Left colon (tissue), 2 donors: Measurements from ENCODE around the gene ZNF608. TPM values are rescaled to one million over a fixed set of nuclear protein-coding genes. Genes with fewer than 3 reads are reported as not detected.
A peak's percentile ranks its signal among the peaks of the same experiment; 100 is the strongest.

Experiments used
- ATAC-seq: fragments of 200-7000 bp; cut with Tn5 transposase; one replicate; pipeline ENCODE4 v1.9.1; 2020; ENCODE audit warnings: mild to moderate bottlenecking, moderate library complexity
- DNase-seq, 2 donors: peaks; one replicate each; pipeline ENCODE4 v3.0.0-alpha.2; 2020
- intact Hi-C, 2 donors: fragments of 100-400 bp; cut with DNase I in 1 of 2; cut with micrococcal nuclease in 1 of 2; formaldehyde crosslinking; loops; one replicate each; pipeline versions ENCODE4 v1.11.2 to v1.14.0; 2022; cut with DNase I, micrococcal nuclease
- total RNA-seq, 2 donors: library from RNA; stranded (reverse); fragmentation: NEBNext Ultra II Directional; extraction: Animal tissue kit (Norgen Biotek cat#: 25700); gene quantifications; one replicate each; pipeline ENCODE4 v1.2.1, GENCODE V29; 2021
- donor health status: DM: no; HTN: no; CAD: no.
- donor health status: DM: yes; HTN: yes; CAD: no.

ZNF608 gene
- total RNA-seq, 2 donors from 2014 or later, result 16.2 to 23.1 TPM

DNA sequence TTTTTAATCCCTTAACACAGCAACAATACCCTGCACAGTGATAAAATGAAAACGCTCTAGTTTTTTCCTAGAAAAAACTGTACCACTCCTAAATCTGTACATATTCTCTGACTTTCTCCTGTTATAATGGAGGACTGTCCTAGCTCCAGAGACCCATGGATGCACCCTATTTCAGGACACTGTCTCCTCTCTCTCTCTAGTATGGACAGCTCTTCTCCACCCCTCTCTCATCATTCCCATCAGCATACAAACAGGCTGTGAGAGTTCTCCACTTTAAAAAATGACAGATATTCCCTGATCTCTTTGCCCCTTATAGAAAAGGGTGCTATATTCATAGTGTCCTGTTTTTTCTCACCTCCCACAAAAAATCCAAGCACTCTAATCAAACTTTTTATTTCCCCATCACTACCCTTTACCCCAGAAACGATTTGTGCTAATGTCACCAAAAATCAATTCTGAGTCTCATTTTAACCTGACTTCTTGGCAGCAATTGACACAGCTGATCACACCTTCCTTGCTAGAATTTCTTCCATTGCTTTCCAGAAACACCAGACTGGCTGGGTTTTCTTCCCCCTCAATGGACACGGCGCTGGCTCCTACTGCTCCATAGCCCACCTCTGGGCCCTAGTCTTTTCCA, 20.7 kb downstream of the ZNF608 start:
- ATAC-seq, result no peak
- intact Hi-C loops, result no loop called here

DNA sequence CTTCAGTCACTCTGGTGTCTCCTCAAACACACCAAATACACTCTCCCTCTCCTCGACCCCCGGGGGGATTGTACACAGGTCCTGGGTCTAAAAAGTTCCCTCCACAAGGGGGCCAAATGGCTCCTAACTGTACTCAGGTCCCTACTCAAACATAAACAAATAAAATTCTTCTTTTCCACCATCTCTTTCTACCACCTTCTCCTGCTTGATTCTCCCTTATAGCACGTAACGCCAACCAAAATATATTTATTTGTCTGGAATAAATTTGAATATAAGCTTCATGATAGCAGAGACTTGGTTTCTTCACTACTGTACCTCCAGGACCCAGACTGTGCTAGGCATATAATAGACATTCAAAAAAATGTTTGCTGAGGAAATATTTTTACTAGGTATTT, 21.4 kb downstream of the ZNF608 start:
- no peak for ATAC-seq

More for the DNA sequence above, 20.7 kb downstream of the ZNF608 start:
- DNase-seq, result no peak

GRCh38 chr5:124724357-124725039, 21.9 kb downstream of the ZNF608 start:
- intact Hi-C loops, result no loop called here
- DNase-seq (no peak), ATAC-seq (no peak)

More for the DNA sequence above, 21.4 kb downstream of the ZNF608 start:
- DNase-seq, result no peak
- intact Hi-C loops, result no loop called here

DNA sequence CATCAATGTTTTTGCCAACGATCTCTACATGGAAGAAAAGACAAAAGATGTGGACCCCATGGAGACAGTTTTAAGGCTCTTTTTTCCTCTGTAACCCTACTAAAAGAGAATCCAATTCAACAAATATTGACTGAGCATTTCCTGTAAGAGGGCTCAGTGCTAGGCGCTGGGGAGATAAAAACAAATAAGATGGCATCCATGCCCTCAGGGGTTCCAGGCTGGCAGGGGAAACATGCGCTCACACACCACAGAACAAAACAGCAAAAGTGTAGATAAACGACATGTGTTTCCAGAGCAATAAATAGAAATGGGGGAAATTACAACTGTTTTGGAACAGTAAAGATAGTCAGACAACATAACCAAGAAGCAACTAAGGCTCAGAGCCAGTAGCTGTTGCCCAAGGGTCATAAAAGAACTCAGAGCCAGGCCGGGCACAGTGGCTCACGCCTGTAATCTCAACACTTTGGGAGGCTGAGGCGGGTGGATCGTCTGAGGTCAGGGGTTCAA, 25.2 kb downstream of the ZNF608 start:
- ATAC-seq, result peak; percentile 48
- intact Hi-C loops, result no loop called here
- DNase-seq, result no peak

GRCh38 chr5:124720593-124720992, 25.8 kb downstream of the ZNF608 start:
- intact Hi-C loops, result no loop called here
- peak; percentile 44 for ATAC-seq
- DNase-seq, result no peak

GRCh38 chr5:124719113-124719967, 27.1 kb downstream of the ZNF608 start:
- DNase-seq (no peak), ATAC-seq (peak; percentile 69)
- intact Hi-C loops, result no loop called here

DNA sequence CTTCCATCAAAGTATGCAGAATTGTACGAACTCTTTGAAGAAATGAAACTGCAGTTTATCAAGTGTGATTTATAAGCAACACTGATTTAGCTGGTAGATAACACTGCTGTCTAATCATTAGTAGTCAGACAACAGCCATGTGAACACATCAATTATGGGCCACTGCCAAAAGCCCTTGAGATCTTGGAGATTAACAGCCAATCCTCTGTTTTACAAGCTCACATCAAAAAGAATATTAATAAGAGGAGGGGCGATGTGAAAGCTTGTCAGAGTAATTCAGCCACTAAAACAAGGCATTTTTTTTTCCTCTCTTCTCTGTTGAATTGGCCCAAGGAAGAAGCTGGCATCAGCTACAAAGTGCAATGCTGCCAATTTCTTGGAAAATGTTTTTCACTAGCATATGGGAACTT, 28.1 kb downstream of the ZNF608 start:
- no peak for DNase-seq
- ATAC-seq, result no peak
- intact Hi-C loops, result no loop called here

DNA sequence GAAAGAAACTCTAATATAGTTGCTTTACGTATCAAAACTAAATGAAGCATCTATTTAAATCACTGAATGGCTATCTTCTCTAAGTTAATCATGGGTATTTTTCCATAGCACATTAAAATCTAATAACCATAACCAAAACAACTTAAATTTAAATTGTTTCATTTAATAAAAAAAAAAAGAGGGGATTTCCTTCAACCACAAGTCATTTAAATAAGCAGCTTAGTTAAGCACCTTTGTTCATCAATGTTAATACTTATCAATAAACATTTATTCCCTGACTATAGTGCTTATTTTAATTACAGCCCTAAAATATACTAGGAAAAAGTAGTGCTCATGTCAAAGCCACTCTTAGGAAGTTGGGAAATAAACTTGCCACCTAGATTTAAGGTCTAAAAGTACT, 30.3 kb downstream of the ZNF608 start:
- no peak for ATAC-seq
- no peak for DNase-seq
- intact Hi-C loops, result no loop called here

DNA sequence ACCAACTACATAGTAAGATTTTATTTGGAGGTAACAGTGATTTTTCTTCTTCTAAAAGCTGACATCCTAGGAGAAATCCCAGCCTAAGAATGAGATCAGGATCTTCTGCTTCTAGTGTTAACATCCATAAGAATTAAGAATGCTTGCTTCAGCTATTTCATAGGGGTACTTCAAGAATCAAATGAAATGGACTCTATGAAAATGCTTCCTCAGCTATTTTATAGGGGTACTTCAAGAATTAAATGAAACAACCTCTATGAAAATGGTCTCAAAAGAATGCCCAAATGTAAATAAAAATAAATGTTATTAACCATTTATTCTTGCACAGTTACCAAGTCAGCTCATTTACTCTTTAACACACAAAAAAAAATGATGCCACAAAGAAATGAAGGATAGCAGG, 31.5 kb downstream of the ZNF608 start:
- intact Hi-C loops, result no loop called here
- no peak for DNase-seq
- ATAC-seq, result no peak

DNA sequence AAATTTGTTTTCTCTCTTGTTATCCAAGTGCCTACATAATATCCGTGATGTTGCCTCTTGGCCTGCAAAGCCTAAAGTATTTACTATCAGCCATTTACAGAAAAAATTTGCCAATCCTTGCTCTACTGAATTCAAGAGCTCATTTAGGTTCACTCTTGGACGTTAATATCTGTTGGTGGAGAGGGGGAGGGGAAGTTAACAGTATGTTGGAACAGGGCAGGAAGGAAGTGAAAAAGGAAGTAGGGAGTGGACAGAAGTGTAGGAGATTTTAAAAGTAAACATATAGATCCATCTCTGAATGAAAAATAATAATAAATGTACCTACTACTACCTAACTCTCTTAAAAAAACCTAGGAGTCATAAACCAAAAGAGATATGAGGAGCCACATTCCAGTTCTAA, 32.8 kb downstream of the ZNF608 start:
- ATAC-seq (no peak), DNase-seq (no peak)
- intact Hi-C loops, result no loop called here

DNA sequence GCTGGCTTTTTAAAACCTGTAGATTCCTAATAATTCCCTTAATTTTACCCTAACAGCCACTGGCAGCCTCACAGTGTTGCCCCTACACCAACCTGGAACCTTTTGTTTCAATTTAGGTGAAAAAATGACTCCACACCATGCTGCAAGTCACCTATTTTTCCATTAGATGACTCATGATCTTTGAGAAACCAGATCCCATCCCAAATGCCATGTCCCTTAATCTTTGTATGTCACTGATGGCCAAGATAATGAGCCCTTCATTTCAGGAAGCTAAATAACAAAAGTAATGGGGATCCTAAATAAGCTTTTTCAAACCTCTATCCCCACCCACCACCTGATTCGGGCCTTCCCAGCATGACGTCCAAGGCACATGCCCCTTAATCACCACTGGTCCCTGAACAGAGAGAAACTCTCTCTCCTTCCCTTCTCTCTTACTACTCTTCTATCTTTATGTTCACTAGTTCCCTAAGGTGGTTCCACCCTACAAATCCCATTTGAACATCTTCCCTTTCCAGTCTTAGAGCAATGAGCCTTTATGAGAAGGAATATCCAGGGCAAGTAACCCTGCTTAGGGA, 33.6 kb downstream of the ZNF608 start:
- intact Hi-C loops, result no loop called here

GRCh38 chr5:124708086-124708485, 38.4 kb downstream of the ZNF608 start:
- intact Hi-C loops, result no loop called here
- no peak for ATAC-seq
- no peak for DNase-seq

More for the DNA sequence above, 33.6 kb downstream of the ZNF608 start:
- ATAC-seq (no peak), DNase-seq (no peak)

GRCh38 chr5:124707520-124707919, 38.9 kb downstream of the ZNF608 start:
- no peak for DNase-seq
- intact Hi-C loops, result no loop called here
- ATAC-seq, result no peak

DNA sequence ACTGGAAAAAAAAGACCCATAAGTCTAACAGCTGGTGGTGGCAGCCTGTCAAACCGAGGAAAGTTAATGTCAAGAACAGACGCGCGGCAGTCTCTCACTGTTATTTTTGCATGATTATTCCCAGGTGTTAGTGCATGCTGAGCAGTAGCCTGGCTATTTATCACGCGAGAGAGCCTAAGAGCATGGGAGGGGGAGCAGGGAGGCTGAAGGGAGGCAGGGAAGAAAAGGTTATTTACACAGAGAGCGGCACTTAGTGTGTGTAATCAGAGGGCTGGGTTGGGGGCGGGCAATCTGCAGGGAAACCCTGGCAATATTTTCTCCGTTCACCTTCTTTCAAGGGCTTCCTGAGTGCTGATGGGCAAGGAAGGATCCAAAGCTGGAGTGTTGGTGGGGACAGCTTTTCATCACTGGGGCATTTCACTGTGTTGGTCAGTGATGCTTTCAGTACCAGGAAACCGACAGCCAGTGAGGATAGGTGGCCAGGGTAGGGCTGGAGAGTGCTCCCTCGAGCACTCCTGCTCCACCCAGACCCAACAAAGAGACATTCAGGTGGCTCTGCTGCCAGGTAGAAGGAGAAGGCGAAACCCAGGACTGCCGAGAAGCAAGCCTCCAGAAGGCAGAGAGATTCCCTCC, 39.6 kb downstream of the ZNF608 start:
- intact Hi-C loops, result no loop called here
- peak; percentile 37 to 40 for DNase-seq

DNA sequence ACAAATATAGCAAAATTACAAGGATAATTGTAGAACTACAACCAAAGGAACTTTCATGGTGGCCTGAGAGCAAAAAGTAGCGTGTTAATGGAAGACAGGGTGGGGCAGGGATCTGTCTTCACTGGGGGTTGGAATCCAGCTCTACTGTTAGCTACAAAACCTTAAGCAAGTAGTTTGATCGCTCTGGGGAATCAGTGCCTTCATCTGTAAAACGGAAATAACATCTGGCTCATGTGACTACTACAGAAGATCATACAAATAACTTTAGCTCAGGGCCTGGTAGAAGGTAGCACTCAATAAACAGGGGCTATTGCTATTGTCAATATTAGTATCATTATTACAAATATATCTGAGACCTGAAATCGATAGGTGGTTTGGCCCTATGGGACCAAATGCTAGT, 40.4 kb downstream of the ZNF608 start:
- intact Hi-C loops, result no loop called here
- DNase-seq (no peak), ATAC-seq (no peak)

More for the DNA sequence above, 39.6 kb downstream of the ZNF608 start:
- peak; percentile 82 for ATAC-seq

DNA sequence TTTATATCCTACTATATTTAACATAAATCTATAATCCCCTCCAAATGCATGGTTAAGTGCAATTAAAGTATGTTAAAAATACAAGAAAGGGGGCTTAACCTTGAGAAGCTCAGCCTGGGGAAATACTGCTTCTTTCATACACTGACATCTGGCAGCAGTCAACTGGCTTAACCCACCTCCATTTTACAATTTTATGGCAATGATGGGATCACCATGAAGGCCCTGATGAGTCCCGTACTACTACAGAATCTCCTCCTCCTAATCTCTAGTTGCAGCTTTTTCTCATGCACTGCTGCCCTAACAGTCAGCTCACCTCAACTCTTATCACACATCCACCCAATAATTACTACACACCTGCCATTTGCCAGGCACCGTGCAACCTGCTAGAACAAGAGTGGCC, 40.9 kb downstream of the ZNF608 start:
- DNase-seq (no peak), ATAC-seq (no peak)
- intact Hi-C loops, result no loop called here

GRCh38 chr5:124704594-124705284, 41.7 kb downstream of the ZNF608 start:
- DNase-seq (no peak), ATAC-seq (peak; percentile 40)
- intact Hi-C loops, result no loop called here

DNA sequence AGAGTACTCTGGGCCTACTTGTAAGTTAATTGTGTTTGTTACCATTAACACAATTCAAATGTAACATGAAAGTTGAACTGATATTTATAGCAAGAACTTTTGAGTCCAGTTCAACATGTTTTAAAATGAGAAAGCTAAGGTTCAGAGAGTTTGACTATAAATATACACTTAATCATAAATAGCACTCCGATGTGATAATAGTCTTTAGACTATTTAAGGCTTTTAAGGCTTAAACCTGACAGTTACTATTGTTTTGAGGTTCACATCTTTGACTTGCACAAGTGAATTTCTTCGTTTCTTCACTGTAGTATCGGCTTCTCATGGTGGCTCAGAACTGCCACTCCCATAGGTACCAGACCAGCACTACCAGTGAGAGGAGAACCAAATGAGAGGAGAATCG, 42.4 kb downstream of the ZNF608 start:
- intact Hi-C loops, result no loop called here
- DNase-seq (no peak), ATAC-seq (no peak)
